Suppressor macrophage treated with lipopolysaccharide for 1 hour (primary cell): ENCODE results near the gene GNAS-AS1.

Experiments
- DNase-seq, 3 donors: peaks; one replicate each; pipeline ENCODE4 v3.0.0-alpha.2; 2020 to 2022

The GNAS-AS1 gene

GRCh38 chr20:58884966-58885365 is 34.3 kb upstream of the GNAS-AS1 start:
- DNase-seq: peak; percentile 68 to 77 (median 75)

- no peak for DNase-seq
Observed at GRCh38 chr20:58883241-58883691, 32.6 kb upstream of the GNAS-AS1 start.

GRCh38 chr20:58882704-58883089 is 32.0 kb upstream of the GNAS-AS1 start:
- DNase-seq: no peak

GRCh38 chr20:58880994-58881752 is 30.5 kb upstream of the GNAS-AS1 start:
- DNase-seq: peak; percentile 80 to 84 (median 83)

- no peak for DNase-seq
Observed at GRCh38 chr20:58880441-58880840, 29.7 kb upstream of the GNAS-AS1 start.

- no peak for DNase-seq
Observed at GRCh38 chr20:58878399-58878798, 27.7 kb upstream of the GNAS-AS1 start.

GRCh38 chr20:58877976-58878360 is 27.3 kb upstream of the GNAS-AS1 start:
- DNase-seq: no peak

GRCh38 chr20:58877050-58877975 is 26.6 kb upstream of the GNAS-AS1 start:
- no peak for DNase-seq

- DNase-seq: no peak
Observed at GRCh38 chr20:58876437-58876836, 25.7 kb upstream of the GNAS-AS1 start.

- no peak for DNase-seq
Observed at GRCh38 chr20:58875541-58876134, 24.9 kb upstream of the GNAS-AS1 start.

- no peak for DNase-seq
Observed at GRCh38 chr20:58875111-58875510, 24.4 kb upstream of the GNAS-AS1 start.

- DNase-seq: no peak
Observed at GRCh38 chr20:58874469-58874868, 23.8 kb upstream of the GNAS-AS1 start.

GRCh38 chr20:58871533-58872102 is 20.9 kb upstream of the GNAS-AS1 start:
- DNase-seq: no peak

GRCh38 chr20:58870293-58871014 is 19.8 kb upstream of the GNAS-AS1 start:
- DNase-seq: peak; percentile 61 to 76 (median 70)

- DNase-seq: no peak
Observed at GRCh38 chr20:58869662-58870227, 19.0 kb upstream of the GNAS-AS1 start.

GRCh38 chr20:58868795-58869194 is 18.1 kb upstream of the GNAS-AS1 start:
- peak in 2 of 3 donors; percentile 36 to 46 for DNase-seq

GRCh38 chr20:58867211-58867610 is 16.5 kb upstream of the GNAS-AS1 start:
- no peak for DNase-seq

GRCh38 chr20:58865843-58866242 is 15.1 kb upstream of the GNAS-AS1 start:
- no peak for DNase-seq

GRCh38 chr20:58864346-58864745 is 13.6 kb upstream of the GNAS-AS1 start:
- no peak for DNase-seq

GRCh38 chr20:58863044-58863790 is 12.5 kb upstream of the GNAS-AS1 start:
- peak in 2 of 3 donors; percentile 31 to 34 for DNase-seq
